GM10266 (cell line): Measurements from ENCODE around the gene BABAM2.

ENCODE experiments used
- DNase-seq: peaks from one replicate; pipeline ENCODE4 v3.0.0; 2012; ENCODE audit errors: extremely low spot score
- CTCF ChIP-seq: IDR thresholded peaks from 2 replicates; pipeline ENCODE4 v1.5.1; 2012; ENCODE audit warnings: mild to moderate bottlenecking, low read depth; ENCODE audit not compliant: control insufficient read depth, insufficient read depth; ENCODE audit errors: missing control alignments

Gene BABAM2

DNA sequence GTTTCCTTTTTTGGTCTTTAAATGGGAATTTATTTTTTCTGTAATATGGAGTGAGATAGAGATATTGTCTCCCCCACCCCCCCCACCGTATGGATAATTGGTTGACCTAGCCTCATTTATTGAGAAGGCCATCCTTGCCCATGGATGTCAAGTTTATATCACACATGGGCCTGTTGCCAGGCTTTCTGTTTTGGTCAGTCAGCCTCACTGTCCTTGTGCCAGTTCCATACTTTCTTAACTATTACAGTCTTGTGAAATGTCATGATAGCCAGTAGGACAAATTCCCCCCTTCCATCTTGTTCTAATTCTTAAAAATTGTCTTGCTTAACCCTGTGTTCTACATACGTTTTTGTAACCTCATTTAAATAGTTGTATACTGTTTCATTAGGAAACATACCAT is 12.5 kb downstream of the BABAM2 start:
- no peak for TF ChIP-seq CTCF
- no peak for DNase-seq

- no peak for DNase-seq
- no peak for TF ChIP-seq CTCF
Measured at GRCh38 chr2:27903649-27904404, 13.3 kb downstream of the BABAM2 start.

- no peak for DNase-seq
- no peak for TF ChIP-seq CTCF
Measured at GRCh38 chr2:27904405-27904665, 13.8 kb downstream of the BABAM2 start.

- no peak for TF ChIP-seq CTCF
- no peak for DNase-seq
Measured at GRCh38 chr2:27906074-27906473, 15.5 kb downstream of the BABAM2 start.

DNA sequence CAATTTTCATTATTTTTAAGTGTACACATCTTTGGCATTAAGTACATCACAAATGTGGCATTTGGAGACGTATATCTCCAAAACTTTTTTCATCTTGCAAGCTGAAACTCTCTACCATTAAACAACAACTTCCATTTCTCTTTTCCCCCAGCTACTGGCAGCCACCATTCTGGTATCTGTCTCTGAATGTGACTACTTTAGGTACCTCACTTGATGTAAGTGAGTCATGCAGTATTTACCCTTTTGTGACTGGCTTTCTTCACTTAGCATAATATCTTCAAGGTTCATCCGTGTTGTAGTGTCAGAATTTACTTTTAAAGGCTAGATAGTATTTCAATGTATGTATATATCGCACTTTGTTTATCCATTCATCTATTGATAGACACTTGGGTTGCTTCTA is 17.0 kb downstream of the BABAM2 start:
- no peak for DNase-seq

DNA sequence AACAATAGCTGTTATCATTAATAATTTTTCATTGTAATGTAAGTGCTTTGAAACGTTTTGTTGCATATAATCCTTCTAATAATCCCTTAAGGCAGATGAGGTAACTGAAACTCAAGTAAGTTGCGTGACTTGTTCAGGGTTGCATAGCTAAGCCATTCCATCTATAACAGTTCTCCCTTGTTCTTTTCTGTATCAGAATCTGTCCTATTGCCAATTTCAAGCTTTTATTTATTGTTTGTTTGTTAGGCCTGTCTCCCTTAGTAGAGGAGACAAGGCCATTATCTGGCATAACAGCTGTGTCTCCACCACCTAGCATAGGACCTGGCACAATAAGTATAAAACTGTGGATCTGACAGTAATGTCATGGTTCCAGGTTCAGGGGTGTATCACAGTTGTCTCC is 19.4 kb downstream of the BABAM2 start:
- DNase-seq: no peak
- TF ChIP-seq CTCF: no peak

More for the DNA sequence above, 17.0 kb downstream of the BABAM2 start:
- TF ChIP-seq CTCF: no peak

GRCh38 chr2:27911458-27912210 is 21.1 kb downstream of the BABAM2 start:
- TF ChIP-seq CTCF: no peak
- DNase-seq: no peak
